NCI-H1105 (cell line): Measurements from ENCODE around the gene PAX2.

Experiments
- DNase-seq: peaks from one replicate; lab custom pipeline; 2025; lab: John Stamatoyannopoulos, UW

Gene PAX2

GRCh38 chr10:100755821-100756220 lies 10.4 kb downstream of the PAX2 start:
- no peak for DNase-seq

- DNase-seq: no peak
Observed at GRCh38 chr10:100759331-100759730, 13.9 kb downstream of the PAX2 start.

GRCh38 chr10:100760726-100761125 lies 15.3 kb downstream of the PAX2 start:
- no peak for DNase-seq

- DNase-seq: no peak
Observed at GRCh38 chr10:100761191-100761590, 15.8 kb downstream of the PAX2 start.

GRCh38 chr10:100763043-100763747 lies 17.8 kb downstream of the PAX2 start:
- DNase-seq: no peak

- DNase-seq: no peak
Observed at GRCh38 chr10:100766693-100767421, 21.5 kb downstream of the PAX2 start.

GRCh38 chr10:100767422-100767775 lies 22.0 kb downstream of the PAX2 start:
- no peak for DNase-seq

GRCh38 chr10:100769481-100769880 lies 24.1 kb downstream of the PAX2 start:
- DNase-seq: no peak

- DNase-seq: no peak
Observed at GRCh38 chr10:100773646-100774045, 28.3 kb downstream of the PAX2 start.

- DNase-seq: no peak
Observed at GRCh38 chr10:100774223-100774622, 28.8 kb downstream of the PAX2 start.

- no peak for DNase-seq
Observed at GRCh38 chr10:100774876-100775275, 29.5 kb downstream of the PAX2 start.

GRCh38 chr10:100775386-100775785 lies 30.0 kb downstream of the PAX2 start:
- no peak for DNase-seq

- no peak for DNase-seq
Observed at GRCh38 chr10:100775871-100776270, 30.5 kb downstream of the PAX2 start.

- no peak for DNase-seq
Observed at GRCh38 chr10:100776671-100777070, 31.3 kb downstream of the PAX2 start.

- DNase-seq: no peak
Observed at GRCh38 chr10:100779329-100779728, 33.9 kb downstream of the PAX2 start.

GRCh38 chr10:100780324-100780723 lies 34.9 kb downstream of the PAX2 start:
- DNase-seq: no peak

GRCh38 chr10:100781145-100781665 lies 35.8 kb downstream of the PAX2 start:
- DNase-seq: no peak

GRCh38 chr10:100782461-100783244 lies 37.3 kb downstream of the PAX2 start:
- no peak for DNase-seq

GRCh38 chr10:100784126-100784525 lies 38.7 kb downstream of the PAX2 start:
- no peak for DNase-seq

- DNase-seq: no peak
Observed at GRCh38 chr10:100786591-100786990, 41.2 kb downstream of the PAX2 start.

GRCh38 chr10:100788002-100788903 lies 42.9 kb downstream of the PAX2 start:
- DNase-seq: no peak

- no peak for DNase-seq
Observed at GRCh38 chr10:100790761-100791208, 45.4 kb downstream of the PAX2 start.
